ENCODE results near the gene MAP7D1.

DNA sequence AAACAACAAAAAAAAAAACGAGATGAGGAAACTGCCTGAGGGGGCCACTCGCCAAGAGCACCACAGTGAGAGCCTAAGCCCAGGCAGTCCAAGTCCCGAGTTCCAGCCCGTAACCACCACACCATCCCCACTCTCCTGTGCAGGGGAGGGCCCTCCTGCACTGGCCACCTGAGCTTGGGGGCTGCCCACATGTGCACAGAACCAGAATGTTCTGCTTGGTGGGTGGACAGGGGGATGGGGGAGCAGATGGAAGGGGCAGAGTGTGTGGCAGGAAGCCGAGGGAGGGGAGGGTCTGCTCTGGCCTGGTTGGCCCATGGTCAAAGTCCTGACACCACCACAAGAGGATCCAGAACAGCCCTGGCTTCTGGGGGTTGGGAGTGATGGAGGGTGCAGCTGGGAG, 49.7 kb upstream of the MAP7D1 start:
- TF ChIP-seq CTCF (IDR thresholded peaks at IDR 0.05), result no peak
- TF ChIP-seq POLR2A (IDR thresholded peaks at IDR 0.05), result no peak

Measured in stomach (tissue), 4 donors.